ENCODE results near the gene KBTBD8. TPM values are rescaled to one million over a fixed set of nuclear protein-coding genes. Genes with fewer than 3 reads are reported as not detected.

The KBTBD8 gene
- total RNA-seq, 1 donor from 2014 or later = 0.67 TPM

- TF ChIP-seq CTCF (IDR thresholded peaks at IDR 0.05; ENCODE audit: insufficient read depth, low read length, poor library complexity, severe bottlenecking) = no peak
These were observed 50.6 kb downstream of the KBTBD8 start for GRCh38 chr3:67048715-67049074.

DNA sequence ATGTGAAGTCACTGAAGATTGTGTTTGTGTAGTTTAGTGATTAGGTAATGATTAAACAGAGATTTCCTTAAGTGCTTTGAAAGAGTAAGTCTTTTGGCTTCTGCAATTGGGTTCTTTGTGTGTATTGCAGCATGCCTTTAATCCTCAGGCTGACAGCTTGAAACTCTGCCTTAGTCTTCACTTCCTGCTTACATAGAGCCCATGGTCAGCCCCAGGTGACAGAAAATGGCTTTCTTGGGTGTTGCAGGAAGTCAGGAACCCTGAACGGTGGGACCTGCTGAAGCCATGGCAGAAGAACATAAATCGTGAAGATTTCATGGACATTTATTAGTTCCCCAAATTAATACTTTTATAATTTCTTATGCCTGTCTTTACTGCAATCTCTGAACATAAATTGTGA, 61.3 kb downstream of the KBTBD8 start:
- Histone ChIP-seq H3K36me3 (ENCODE audit: control insufficient read depth, insufficient read depth, low read length) (no peaks in the 10 kb centered on the region), H3K4me3 (ENCODE audit: low read depth, low read length) (no peak overlapping the region), H3K27me3 (ENCODE audit: control insufficient read depth, insufficient read depth, low read length) (no peaks in the 10 kb centered on the region)
- DNase-seq (ENCODE audit: low read depth) = no peak
- TF ChIP-seq CTCF (IDR thresholded peaks at IDR 0.05; ENCODE audit: insufficient read depth, low read length, poor library complexity, severe bottlenecking) = no peak

More at GRCh38 chr3:67048715-67049074, 50.6 kb downstream of the KBTBD8 start:
- no peak for DNase-seq (ENCODE audit: low read depth)
- Histone ChIP-seq H3K4me3 (ENCODE audit: low read depth, low read length) (no peak overlapping the region), H3K36me3 (ENCODE audit: control insufficient read depth, insufficient read depth, low read length) (no peaks in the 10 kb centered on the region), H3K27me3 (ENCODE audit: control insufficient read depth, insufficient read depth, low read length) (no peaks in the 10 kb centered on the region)
